OCI-LY3 (cell line): Measurements from ENCODE around the gene MAPKAP1.

Source experiments
- CTCF ChIP-seq: fragments of 200-600, 300-600 bp; sonication (generic); IDR thresholded peaks from 2 replicates; pipeline ENCODE4 v1.5.1; 2014; ENCODE audit warnings: antibody characterized with exemption, low read length, low read depth
- EZH2phosphoT487 ChIP-seq: fragments of 200-600 bp; shearing (Covaris generic); IDR thresholded peaks from 2 replicates; pipeline ENCODE4 v1.6.1; 2018; ENCODE audit warnings: antibody characterized with exemption, mixed run types, low read depth

GRCh38 chr9:125494653-125494915 lies 212.4 kb downstream of the MAPKAP1 start:
- TF ChIP-seq EZH2phosphoT487 (no peak), CTCF (no peak)
